Panc1 (cell line): ENCODE data around the gene FNTB. TPM values are rescaled to one million over a fixed set of nuclear protein-coding genes. Genes with fewer than 3 reads are reported as not detected.

Source experiments
- ATAC-seq: fragments of 200-7000 bp; cut with Tn5 transposase; 2 replicates; pipeline ENCODE4 v1.9.1; 2020; ENCODE audit warnings: mild to moderate bottlenecking, moderate library complexity
- BruUV-seq: library from RNA; stranded (reverse); fragments of 400-500 nt; replicated peaks from 2 replicates; lab custom pipeline; 2021; lab: Mats Ljungman, UMichigan
- CTCF ChIA-PET: fragments of 300-600 bp; sonication (Branson Sonifier 250); formaldehyde crosslinking; loops from one replicate; lab custom pipeline; 2022; ENCODE audit warnings: antibody characterized with exemption; lab: Charles Lee
- POLR2A ChIA-PET: fragments of 300-600 bp; sonication (Branson Sonifier 250); formaldehyde crosslinking; loops from one replicate; lab custom pipeline; 2022; ENCODE audit warnings: antibody characterized with exemption; lab: Charles Lee
- DNase-seq: peaks from one replicate; pipeline ENCODE4 v3.0.0-alpha.2; 2010; ENCODE audit warnings: low read depth, low spot score
- H3K27ac ChIP-seq: 2 replicates; pipeline ENCODE4 v1.5.1; 2011; ENCODE audit warnings: mild to moderate bottlenecking, low read length, inconsistent platforms
- H3K27me3 ChIP-seq: fragments of 200-500 bp; sonication (Bioruptor generic); 2 replicates; pipeline ENCODE4 v1.6.0; 2014; ENCODE audit warnings: low read length, inconsistent platforms; ENCODE audit not compliant: control insufficient read depth, insufficient read depth
- H3K36me3 ChIP-seq: fragments of 200-500 bp; sonication (Bioruptor generic); 2 replicates; pipeline ENCODE4 v1.5.1; 2014; ENCODE audit warnings: inconsistent platforms, mild to moderate bottlenecking, low read length, moderate library complexity; ENCODE audit not compliant: control insufficient read depth, insufficient read depth
- H3K4me1 ChIP-seq: 2 replicates; pipeline ENCODE4 v1.5.1; 2011; ENCODE audit warnings: inconsistent platforms, mild to moderate bottlenecking, low read length, moderate library complexity; ENCODE audit not compliant: control insufficient read depth, insufficient read depth
- H3K4me3 ChIP-seq, 2 experiments: 2 replicates each; pipeline ENCODE4 v1.5.1; 2011 to 2012; ENCODE audit warnings: low read depth in 2 of 2, low read length in 2 of 2, mild to moderate bottlenecking in 2 of 2, inconsistent platforms in 1 of 2, moderate library complexity in 1 of 2
- H3K9me3 ChIP-seq: fragments of 200-500 bp; sonication (Bioruptor generic); 2 replicates; pipeline ENCODE4 v1.5.1; 2014; ENCODE audit warnings: low read depth, mild to moderate bottlenecking, inconsistent platforms, low read length, moderate library complexity; ENCODE audit not compliant: control insufficient read depth, insufficient read depth
- CTCF ChIP-seq: fragments of 450-650 bp; IDR thresholded peaks from 2 replicates; pipeline ENCODE4 v1.5.1; 2017; ENCODE audit warnings: mild to moderate bottlenecking
- POLR2AphosphoS5 ChIP-seq: IDR thresholded peaks from 2 replicates; pipeline ENCODE4 v1.6.1; 2012; ENCODE audit warnings: mild to moderate bottlenecking, low read depth, low read length, moderate library complexity
- REST ChIP-seq, 2 experiments: IDR thresholded peaks; 2 replicates each; pipeline ENCODE4 v1.6.1; 2011 to 2012; ENCODE audit warnings: low read depth in 2 of 2, control low read depth in 1 of 2, low read length in 1 of 2, mild to moderate bottlenecking in 1 of 2, moderate library complexity in 1 of 2; ENCODE audit not compliant: insufficient read depth in 1 of 2
- SIN3A ChIP-seq: IDR thresholded peaks from 2 replicates; pipeline ENCODE4 v1.6.1; 2012; ENCODE audit warnings: low read depth, mild to moderate bottlenecking, low read length, moderate library complexity, borderline replicate concordance; ENCODE audit not compliant: insufficient read depth
- TCF7L2 ChIP-seq: IDR thresholded peaks from 2 replicates; pipeline ENCODE4 v1.6.1; 2011; ENCODE audit warnings: mild to moderate bottlenecking, low read depth, low read length, inconsistent platforms
- in situ Hi-C: cut with HindIII; loops from 2 replicates; pipeline ENCODE4 v1.10.0; 2016; ENCODE audit warnings: low sequenced_read_pairs, low pct_unique_long_range_greater_than_20kb
- intact Hi-C: fragments of 100-400 bp; cut with micrococcal nuclease; formaldehyde crosslinking; loops from one replicate; pipeline ENCODE4 v1.10.0; 2022; ENCODE audit not compliant: unreplicated experiment
- total RNA-seq: library from RNA; stranded (reverse); gene quantifications from one replicate; pipeline ENCODE4 v1.2.1, GENCODE V29; 2021; ENCODE audit not compliant: unreplicated experiment

The FNTB gene
- total RNA-seq, 1 experiment from 2014 or later: 13.3 TPM

DNA sequence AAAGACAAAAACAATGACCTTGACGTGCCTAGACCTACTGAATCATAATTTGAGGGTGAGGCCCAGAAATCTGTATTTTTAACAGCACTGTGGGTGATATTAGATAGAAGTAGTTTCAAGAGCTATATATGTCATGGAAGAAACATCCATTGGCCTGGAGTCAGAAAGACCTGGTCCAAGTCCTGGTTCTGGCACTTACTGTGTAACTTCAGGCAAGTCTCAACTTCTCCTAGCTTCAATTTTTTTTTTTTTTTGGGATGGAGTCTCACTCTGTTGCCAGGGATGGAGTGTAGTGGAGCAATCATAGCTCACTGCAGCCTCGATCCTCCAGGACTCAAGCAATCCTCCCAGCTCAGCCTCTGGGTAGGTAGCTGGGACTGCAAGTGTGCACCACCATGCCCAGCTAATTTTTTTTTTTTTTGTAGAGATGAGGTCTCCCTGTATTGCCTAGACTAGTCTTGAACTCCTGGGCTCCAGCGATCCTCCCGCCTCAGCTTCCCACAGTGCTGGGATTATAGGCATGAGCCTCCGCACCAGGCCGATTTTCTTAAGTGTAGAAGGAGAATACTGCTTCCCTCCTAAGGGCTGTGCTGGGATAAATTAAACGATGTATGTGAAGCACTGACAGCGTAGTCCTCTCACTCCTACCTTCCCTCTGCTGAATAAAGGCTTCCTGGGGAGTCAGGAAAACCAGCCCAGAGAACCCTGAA lies 29.8 kb upstream of the FNTB start:
- H3K9me3 ChIP-seq: no peaks in the 10 kb centered on the region
- no peak for TF ChIP-seq REST (IDR thresholded peaks at IDR 0.05; ENCODE audit: insufficient read depth in 1 of 2, low read depth in 2 of 2, low read length in 1 of 2)
- TF ChIP-seq SIN3A: no peak
- TF ChIP-seq TCF7L2: no peak
- no peak for TF ChIP-seq POLR2AphosphoS5
- no peak for TF ChIP-seq CTCF
- ChIA-PET POLR2A (no interaction called here), CTCF (interaction anchor here (0.6 to 0.7 kb wide), 2 partner anchors 154 to 229 kb away, joined by 5 read pairs; no protein-coding TSS in a partner anchor)
- DNase-seq (no peak), ATAC-seq (no peak)
- H3K4me3 ChIP-seq: no peak overlapping the region
- intact Hi-C loops: no loop called here
- no peaks in the 10 kb centered on the region for H3K27me3 ChIP-seq
- H3K36me3 ChIP-seq: no peaks in the 10 kb centered on the region
- H3K27ac ChIP-seq: no peak overlapping the region
- H3K4me1 ChIP-seq: no peaks in the 10 kb centered on the region
- no TSS peak for BruUV-seq
- in situ Hi-C loops: no loop called here

GRCh38 chr14:64958201-64958600 lies 28.5 kb upstream of the FNTB start:
- DNase-seq: no peak
- Histone ChIP-seq H3K27ac (no peak overlapping the region), H3K4me1 (no peaks in the 10 kb centered on the region), H3K36me3 (no peaks in the 10 kb centered on the region), H3K9me3 (no peaks in the 10 kb centered on the region), H3K4me3 (no peak overlapping the region), H3K27me3 (no peaks in the 10 kb centered on the region)
- in situ Hi-C loops (no loop called here), intact Hi-C loops (no loop called here)
- ChIA-PET POLR2A (no interaction called here), CTCF (no interaction called here)
- no TSS peak for BruUV-seq
- ATAC-seq: no peak
- TF ChIP-seq SIN3A (no peak), REST (IDR thresholded peaks at IDR 0.05; ENCODE audit: insufficient read depth in 1 of 2, low read depth in 2 of 2, low read length in 1 of 2) (no peak), POLR2AphosphoS5 (no peak), TCF7L2 (no peak), CTCF (no peak)
